ENCODE data around the gene ISL2. TPM values are rescaled to one million over a fixed set of nuclear protein-coding genes. Genes with fewer than 3 reads are reported as not detected.
A peak's percentile ranks its signal among the peaks of the same experiment; 100 is the strongest.
"Not testable (repeated sequence)": the region's sequence is repeated elsewhere in the genome, so short reads cannot be mapped to it uniquely, and the experiment has no call there.

Gene ISL2
- total RNA-seq, 2 experiments from 2014 or later, result not detected

DNA sequence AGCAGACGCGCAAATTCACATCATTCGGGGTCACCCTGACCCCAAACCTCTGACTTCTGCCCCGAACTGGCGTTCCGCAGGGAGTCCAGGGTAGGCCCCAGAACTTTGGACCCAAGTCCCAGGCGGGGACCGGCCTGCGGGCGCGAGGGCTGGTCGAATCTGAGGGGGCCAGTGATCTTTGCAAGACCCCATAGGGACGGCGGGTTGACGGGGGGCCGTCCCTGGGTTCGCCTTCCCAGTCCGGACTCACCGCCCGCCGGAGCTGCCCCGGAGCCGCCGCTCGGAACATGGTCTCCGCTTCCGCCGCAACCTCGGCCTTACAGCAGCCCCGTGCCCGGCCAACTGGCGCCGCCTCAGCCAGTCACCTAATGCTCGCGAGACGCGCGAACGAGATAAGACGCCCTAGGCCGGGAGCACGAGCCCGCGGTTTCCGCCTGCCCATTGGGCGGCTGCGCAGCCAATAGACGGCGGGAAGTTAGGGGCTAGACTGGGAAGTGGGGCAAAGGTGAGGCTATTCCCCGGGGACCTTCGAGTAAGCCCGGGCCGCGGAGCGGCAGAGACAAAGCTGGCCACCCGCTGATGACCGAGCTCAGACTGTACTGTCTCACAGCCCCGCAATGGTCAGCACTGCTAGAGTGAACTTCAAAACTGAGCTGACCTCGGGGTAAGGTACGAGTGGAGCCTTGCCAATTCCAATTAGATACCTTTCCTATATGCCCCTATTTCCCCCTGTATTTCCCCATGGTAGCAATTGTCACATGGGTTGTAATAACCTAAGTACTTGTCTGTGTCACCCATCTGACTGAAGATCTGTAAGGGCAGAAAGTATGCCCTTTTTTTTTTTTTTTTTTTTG is 25.2 kb upstream of the ISL2 start, which contains the start of gene ETFA:
TSS of gene ETFA (minus strand) at position 370 of the 854 bp plus-strand sequence. CDS start at position 289, 81 bp downstream.
- Histone ChIP-seq H3K27ac (ENCODE audit: low read depth in 1 of 2, low read length in 2 of 2) (peak within 1 kb of the TSS; percentile 5 to 42), H3K27me3 (ENCODE audit: control insufficient read depth in 1 of 2, insufficient read depth in 2 of 2, low read length in 2 of 2) (peaks cover 0 to 2% of the 10 kb centered on the region in 2 experiments), H3K36me3 (ENCODE audit: insufficient read depth, low read length) (no peaks in the 10 kb centered on the region), H3K9me3 (ENCODE audit: control insufficient read depth in 1 of 2, insufficient read depth in 1 of 2, low read length in 2 of 2) (no peaks in the 10 kb centered on the region), H3K4me3 (ENCODE audit: low read length) (peak within 1 kb of the TSS; percentile 98), H3K4me1 (ENCODE audit: insufficient read depth, low read length) (peaks cover 15% of the 10 kb centered on the region)
- Mint-ChIP-seq H3K4me1 (ENCODE audit: low read depth) (peaks cover 30% of the 10 kb centered on the region), H3K36me3 (ENCODE audit: low read depth) (no peaks in the 10 kb centered on the region), H3K27ac (peak within 1 kb of the TSS; percentile 75), H3K4me3 (peak within 1 kb of the TSS; percentile 93), H3K9me3 (no peaks in the 10 kb centered on the region), H3K27me3 (no peaks in the 10 kb centered on the region)
- peak; percentile 67 to 95 (median 84) for DNase-seq
- POLR2A ChIA-PET, result interaction anchor here (0.9 to 1.7 kb wide), 3 partner anchors 25 to 858 kb away, joined by 3 to 6 read pairs (median 3); partner anchors contain the start of gene ISL2
- TF ChIP-seq, protein P1, sequence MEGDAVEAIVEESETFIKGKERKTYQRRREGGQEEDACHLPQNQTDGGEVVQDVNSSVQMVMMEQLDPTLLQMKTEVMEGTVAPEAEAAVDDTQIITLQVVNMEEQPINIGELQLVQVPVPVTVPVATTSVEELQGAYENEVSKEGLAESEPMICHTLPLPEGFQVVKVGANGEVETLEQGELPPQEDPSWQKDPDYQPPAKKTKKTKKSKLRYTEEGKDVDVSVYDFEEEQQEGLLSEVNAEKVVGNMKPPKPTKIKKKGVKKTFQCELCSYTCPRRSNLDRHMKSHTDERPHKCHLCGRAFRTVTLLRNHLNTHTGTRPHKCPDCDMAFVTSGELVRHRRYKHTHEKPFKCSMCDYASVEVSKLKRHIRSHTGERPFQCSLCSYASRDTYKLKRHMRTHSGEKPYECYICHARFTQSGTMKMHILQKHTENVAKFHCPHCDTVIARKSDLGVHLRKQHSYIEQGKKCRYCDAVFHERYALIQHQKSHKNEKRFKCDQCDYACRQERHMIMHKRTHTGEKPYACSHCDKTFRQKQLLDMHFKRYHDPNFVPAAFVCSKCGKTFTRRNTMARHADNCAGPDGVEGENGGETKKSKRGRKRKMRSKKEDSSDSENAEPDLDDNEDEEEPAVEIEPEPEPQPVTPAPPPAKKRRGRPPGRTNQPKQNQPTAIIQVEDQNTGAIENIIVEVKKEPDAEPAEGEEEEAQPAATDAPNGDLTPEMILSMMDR (IDR thresholded peaks at IDR 0.05), result no peak
- peak; percentile 94 for ATAC-seq (ENCODE audit: poor library complexity)
- intact Hi-C loops (cut with DNase I, micrococcal nuclease), result no loop called here
- CTCF ChIA-PET, result interaction anchor here (0.6 kb wide), 1 partner anchor 17 kb away, joined by 4 read pairs; no protein-coding TSS in a partner anchor

DNA sequence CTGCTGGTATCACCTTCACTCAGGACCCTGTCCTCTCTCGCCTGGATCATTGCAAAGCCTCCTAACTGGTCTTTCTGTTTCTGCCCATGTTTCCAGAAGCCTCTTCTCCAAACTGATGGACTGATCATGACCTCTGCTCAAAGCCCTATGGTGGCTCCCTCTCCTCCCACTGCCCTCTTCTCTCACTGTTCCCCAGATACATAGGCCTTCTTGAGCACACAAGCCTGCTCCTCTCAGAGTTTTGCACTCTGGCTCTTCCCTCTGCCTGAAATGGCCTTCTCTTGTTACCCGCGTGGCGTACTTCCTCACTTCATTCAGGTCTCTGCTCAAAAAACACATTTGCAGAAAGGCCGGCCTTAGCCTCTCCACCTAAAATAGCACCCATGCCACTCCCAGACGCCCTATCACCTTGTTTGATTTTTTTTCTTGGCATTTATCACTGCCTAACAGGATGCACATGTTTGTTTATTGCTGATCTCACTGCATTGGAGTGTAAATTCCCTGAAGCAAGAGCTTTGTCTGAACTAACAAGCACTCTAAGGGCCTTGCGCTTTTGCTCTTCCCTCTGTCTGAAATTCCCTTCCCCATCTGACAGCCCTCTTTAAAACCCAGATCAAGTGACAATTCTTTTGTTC is 23.9 kb upstream of the ISL2 start:
- Mint-ChIP-seq H3K27me3 (no peaks in the 10 kb centered on the region), H3K4me1 (ENCODE audit: low read depth) (peaks cover 30% of the 10 kb centered on the region), H3K36me3 (ENCODE audit: low read depth) (no peaks in the 10 kb centered on the region), H3K9me3 (no peaks in the 10 kb centered on the region), H3K27ac (peak overlapping the region; percentile 75), H3K4me3 (peak overlapping the region; percentile 93)
- TF ChIP-seq, protein P1 (IDR thresholded peaks at IDR 0.05), result no peak
- no peaks in the 10 kb centered on the region for H3K36me3 ChIP-seq (ENCODE audit: insufficient read depth, low read length)
- POLR2A ChIA-PET, result interaction anchor here (1.0 kb wide), 1 partner anchor 27 kb away, joined by 3 read pairs; no protein-coding TSS in a partner anchor
- no peak overlapping the region for H3K27ac ChIP-seq (ENCODE audit: low read depth in 1 of 2, low read length in 2 of 2)
- ATAC-seq (ENCODE audit: poor library complexity), result no peak
- no peaks in the 10 kb centered on the region for H3K9me3 ChIP-seq (ENCODE audit: control insufficient read depth in 1 of 2, insufficient read depth in 1 of 2, low read length in 2 of 2)
- CTCF ChIA-PET, result no interaction called here
- H3K4me1 ChIP-seq (ENCODE audit: insufficient read depth, low read length), result peaks cover 15% of the 10 kb centered on the region
- intact Hi-C loops (cut with DNase I, micrococcal nuclease), result no loop called here
- DNase-seq, result no peak
- no peak overlapping the region for H3K4me3 ChIP-seq (ENCODE audit: low read length)
- H3K27me3 ChIP-seq (ENCODE audit: control insufficient read depth in 1 of 2, insufficient read depth in 2 of 2, low read length in 2 of 2), result peaks cover 0 to 4% of the 10 kb centered on the region in 2 experiments

DNA sequence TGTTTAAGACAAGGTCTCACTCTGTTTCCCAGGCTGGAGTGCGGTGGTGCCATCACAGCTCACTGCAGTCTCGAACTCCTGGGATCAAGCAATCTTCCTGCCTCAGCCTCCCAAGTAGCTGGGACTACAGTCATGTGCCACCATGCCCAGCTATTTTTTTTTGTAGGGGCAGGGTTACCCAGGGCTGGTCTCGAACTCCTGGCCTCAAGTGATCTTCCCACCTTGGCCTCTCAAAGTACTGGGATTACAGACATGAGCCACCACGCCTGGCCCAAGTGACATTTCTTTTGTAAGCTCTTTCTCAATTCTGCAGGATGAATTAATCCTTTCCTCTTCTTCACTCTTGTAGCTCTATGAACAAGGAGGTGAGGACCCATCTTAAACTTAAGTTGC is 23.4 kb upstream of the ISL2 start:
- H3K9me3 Mint-ChIP-seq; ATAC-seq (ENCODE audit: poor library complexity); intact Hi-C loops (cut with DNase I, micrococcal nuclease); H3K27me3 ChIP-seq (ENCODE audit: control insufficient read depth in 1 of 2, insufficient read depth in 2 of 2, low read length in 2 of 2); H3K36me3 Mint-ChIP-seq (ENCODE audit: low read depth); H3K27ac ChIP-seq (ENCODE audit: low read depth in 1 of 2, low read length in 2 of 2); H3K4me3 ChIP-seq (ENCODE audit: low read length); H3K9me3 ChIP-seq (ENCODE audit: control insufficient read depth in 1 of 2, insufficient read depth in 1 of 2, low read length in 2 of 2); DNase-seq; H3K27ac Mint-ChIP-seq; CTCF ChIA-PET; H3K27me3 Mint-ChIP-seq; H3K36me3 ChIP-seq (ENCODE audit: insufficient read depth, low read length): not testable (repeated sequence)
- Mint-ChIP-seq H3K4me1 (ENCODE audit: low read depth) (peaks cover 26% of the 10 kb centered on the region), H3K4me3 (peak overlapping the region; percentile 93)
- POLR2A ChIA-PET, result interaction anchor here (1.0 kb wide), 1 partner anchor 27 kb away, joined by 3 read pairs; no protein-coding TSS in a partner anchor
- peaks cover 15% of the 10 kb centered on the region for H3K4me1 ChIP-seq (ENCODE audit: insufficient read depth, low read length)

All from CD4-positive, alpha-beta T cell (primary cell).